Hepatocyte (in vitro differentiated cells): ENCODE data around the gene SLC34A3.

Experiments used
- CTCF ChIP-seq: fragments of 200-600 bp; sonication (generic); IDR thresholded peaks from 2 replicates; pipeline ENCODE4 v1.5.1; 2016; ENCODE audit warnings: antibody characterized with exemption, mild to moderate bottlenecking; ENCODE audit not compliant: poor library complexity
- EZH2 ChIP-seq: fragments of 200-600 bp; sonication (generic); IDR thresholded peaks from 2 replicates; pipeline ENCODE4 v1.6.1; 2016; ENCODE audit warnings: antibody characterized with exemption, mild to moderate bottlenecking, borderline replicate concordance
- EZH2phosphoT487 ChIP-seq: fragments of 200-600 bp; sonication (generic); IDR thresholded peaks from one replicate; pipeline ENCODE4 v1.6.1; 2018; ENCODE audit warnings: antibody characterized with exemption, mild to moderate bottlenecking, low read depth, moderate library complexity; ENCODE audit not compliant: unreplicated experiment, severe bottlenecking

GRCh38 chr9:137271696-137272076, 41.0 kb downstream of the SLC34A3 start:
- TF ChIP-seq CTCF: no peak
- TF ChIP-seq EZH2: no peak
- no peak for TF ChIP-seq EZH2phosphoT487
